Gastrocnemius medialis (tissue), 4 donors: ENCODE measurements around the gene SELENOP.

Source experiments
- CTCF ChIP-seq, 5 experiments: fragments of 450-650 bp in 3 of 5; fragments of 200-600 bp in 2 of 5; sonication (generic) in 2 of 5; IDR thresholded peaks in 4 of 5; conservative IDR thresholded peaks in 1 of 5; 1 replicate in 4 of 5; 2 replicates in 1 of 5; pipeline ENCODE4 v1.5.1; 2016 to 2019; ENCODE audit warnings: antibody characterized with exemption in 5 of 5, mild to moderate bottlenecking in 3 of 5, moderate library complexity in 3 of 5
- POLR2A ChIP-seq, 2 donors: fragments of 450-650 bp; IDR thresholded peaks; one replicate each; pipeline ENCODE4 v1.6.1; 2017; ENCODE audit warnings: antibody characterized with exemption in 2 of 2, mild to moderate bottlenecking in 2 of 2, moderate library complexity in 2 of 2

GRCh38 chr5:42855386-42855785 lies 43.7 kb upstream of the SELENOP start:
- TF ChIP-seq POLR2A (IDR thresholded peaks at IDR 0.05) (no peak), CTCF (IDR thresholded peaks at IDR 0.05 in 4 of 5, conservative IDR thresholded peaks at IDR 0.05 in 1 of 5) (no peak)
